ENCODE data around the gene ZNF710.
"Not testable (repeated sequence)": the region's sequence is repeated elsewhere in the genome, so short reads cannot be mapped to it uniquely, and the experiment has no call there.

The ZNF710 gene, protein sequence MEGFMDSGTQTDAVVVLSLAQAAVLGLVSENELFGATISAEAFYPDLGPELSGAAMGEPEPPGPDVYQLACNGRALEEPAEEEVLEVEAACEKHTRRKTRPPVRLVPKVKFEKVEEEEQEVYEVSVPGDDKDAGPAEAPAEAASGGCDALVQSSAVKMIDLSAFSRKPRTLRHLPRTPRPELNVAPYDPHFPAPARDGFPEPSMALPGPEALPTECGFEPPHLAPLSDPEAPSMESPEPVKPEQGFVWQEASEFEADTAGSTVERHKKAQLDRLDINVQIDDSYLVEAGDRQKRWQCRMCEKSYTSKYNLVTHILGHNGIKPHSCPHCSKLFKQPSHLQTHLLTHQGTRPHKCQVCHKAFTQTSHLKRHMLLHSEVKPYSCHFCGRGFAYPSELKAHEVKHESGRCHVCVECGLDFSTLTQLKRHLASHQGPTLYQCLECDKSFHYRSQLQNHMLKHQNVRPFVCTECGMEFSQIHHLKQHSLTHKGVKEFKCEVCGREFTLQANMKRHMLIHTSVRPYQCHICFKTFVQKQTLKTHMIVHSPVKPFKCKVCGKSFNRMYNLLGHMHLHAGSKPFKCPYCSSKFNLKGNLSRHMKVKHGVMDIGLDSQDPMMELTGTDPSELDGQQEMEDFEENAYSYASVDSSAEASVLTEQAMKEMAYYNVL

DNA sequence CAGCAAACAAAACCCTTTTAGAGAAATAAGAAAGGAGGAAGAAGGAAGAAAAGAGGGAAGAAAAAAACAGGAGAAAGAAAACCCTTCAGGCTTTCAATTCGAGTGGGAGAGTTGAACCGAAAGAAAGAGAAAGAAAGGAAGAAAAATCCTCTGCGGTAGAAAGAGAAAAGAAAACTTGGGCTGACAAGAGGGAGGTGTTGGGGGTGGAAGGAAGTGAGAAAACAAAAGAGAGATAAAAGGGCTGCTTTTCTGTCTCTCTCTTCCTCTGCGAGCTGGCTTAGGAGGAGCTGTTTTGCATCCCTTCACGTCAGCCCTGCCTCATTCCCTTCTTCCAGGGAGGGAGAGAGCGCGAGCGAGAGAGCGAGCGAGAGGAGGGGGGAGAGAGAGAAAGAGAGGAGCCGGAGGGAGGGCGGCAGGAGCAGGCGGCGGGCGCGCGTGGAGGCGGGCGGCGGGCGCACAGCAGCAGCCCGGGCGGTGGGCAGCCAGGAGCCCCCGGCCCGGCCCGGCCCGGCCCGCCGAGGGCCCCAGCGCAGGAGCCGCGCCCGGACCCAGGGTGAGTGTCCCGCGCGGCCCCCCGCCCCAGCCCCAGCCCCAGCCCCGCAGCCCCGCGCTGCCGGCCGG is at the start of gene ZNF710:
TSS of gene ZNF710 (plus strand) at position 263 of the 621 bp plus-strand sequence. CDS start 65,814 bp downstream, outside the sequence.
- no peak for DNase-seq (ENCODE audit: low read depth, low spot score)

DNA sequence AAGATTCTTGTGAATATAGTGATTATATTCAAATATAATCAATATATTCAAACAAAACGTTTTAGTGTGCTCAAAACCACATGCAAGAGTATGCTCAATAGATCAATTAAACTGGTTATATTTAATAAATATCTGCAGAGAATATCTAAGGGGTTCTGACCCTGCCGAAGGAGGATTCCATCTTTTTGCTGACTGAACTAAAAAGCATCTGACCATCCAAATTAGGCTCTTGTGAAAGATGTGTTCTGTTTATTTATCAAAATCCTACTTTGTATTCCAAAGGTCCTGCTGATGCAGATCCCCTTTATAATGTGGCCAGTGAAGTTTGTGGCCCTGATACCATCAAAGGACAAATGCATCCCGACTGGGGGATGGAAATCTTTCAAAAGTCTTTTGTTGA is 46.6 kb upstream of the ZNF710 start:
- DNase-seq (ENCODE audit: low read depth, low spot score) = no peak

GRCh38 chr15:89955449-89955998 is 45.6 kb upstream of the ZNF710 start:
- DNase-seq (ENCODE audit: low read depth, low spot score) = not testable (repeated sequence)

- DNase-seq (ENCODE audit: low read depth, low spot score) = no peak
These were observed 42.9 kb upstream of the ZNF710 start for GRCh38 chr15:89958107-89958805.

GRCh38 chr15:89963301-89964231 is 37.6 kb upstream of the ZNF710 start:
- DNase-seq (ENCODE audit: low read depth, low spot score) = no peak

- DNase-seq (ENCODE audit: low read depth, low spot score) = no peak
These were observed 36.7 kb upstream of the ZNF710 start for GRCh38 chr15:89964232-89964954.

GRCh38 chr15:89967881-89968280 is 33.2 kb upstream of the ZNF710 start:
- no peak for DNase-seq (ENCODE audit: low read depth, low spot score)

GRCh38 chr15:89971592-89971997 is 29.5 kb upstream of the ZNF710 start:
- DNase-seq (ENCODE audit: low read depth, low spot score) = no peak

GRCh38 chr15:89972085-89972484 is 29.0 kb upstream of the ZNF710 start:
- no peak for DNase-seq (ENCODE audit: low read depth, low spot score)

GRCh38 chr15:89975482-89976245 is 25.5 kb upstream of the ZNF710 start:
- DNase-seq (ENCODE audit: low read depth, low spot score) = no peak

DNA sequence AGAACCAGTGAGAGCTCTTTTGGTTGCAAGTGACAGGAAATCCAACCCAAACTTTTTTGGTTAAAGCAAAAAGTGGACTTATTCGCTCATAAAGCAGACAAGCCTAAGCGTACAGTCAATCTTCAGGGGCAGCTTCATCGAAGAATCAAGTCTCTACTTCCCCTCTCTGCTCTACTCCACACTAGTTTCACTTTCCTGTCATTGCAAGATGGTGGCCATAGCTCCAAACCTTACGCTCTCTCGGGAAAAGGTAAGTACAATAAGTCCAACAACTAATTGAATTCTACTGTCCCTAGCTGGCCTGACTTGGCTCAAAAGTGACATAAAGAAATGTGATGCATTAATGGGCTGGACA is 24.9 kb upstream of the ZNF710 start:
- DNase-seq (ENCODE audit: low read depth, low spot score) = no peak

- not testable (repeated sequence) for DNase-seq (ENCODE audit: low read depth, low spot score)
These were observed 23.3 kb upstream of the ZNF710 start for GRCh38 chr15:89977836-89978235.

GRCh38 chr15:89978914-89979313 is 22.2 kb upstream of the ZNF710 start:
- DNase-seq (ENCODE audit: low read depth, low spot score) = no peak

DNA sequence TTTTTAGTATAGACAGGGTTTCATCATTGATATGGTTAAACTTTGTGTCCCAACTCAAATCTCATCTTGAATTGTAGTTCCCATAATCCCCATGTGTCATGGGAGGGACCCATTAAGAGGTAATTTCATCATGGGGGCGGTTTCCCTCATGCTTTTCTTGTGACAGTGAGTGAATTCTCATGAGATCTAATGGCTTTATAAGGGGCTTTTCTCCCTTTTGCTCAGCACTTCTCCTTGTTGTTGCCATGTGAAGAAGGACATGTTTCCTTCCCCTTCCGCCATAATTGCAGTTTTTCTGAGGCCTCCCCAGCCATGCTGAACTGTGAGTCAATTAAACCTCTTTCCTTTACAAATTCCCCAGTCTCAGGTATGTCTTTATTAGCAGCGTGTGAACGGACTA is 20.2 kb upstream of the ZNF710 start:
- no peak for DNase-seq (ENCODE audit: low read depth, low spot score)

- no peak for DNase-seq (ENCODE audit: low read depth, low spot score)
These were observed 18.6 kb upstream of the ZNF710 start for GRCh38 chr15:89982315-89983055.

DNA sequence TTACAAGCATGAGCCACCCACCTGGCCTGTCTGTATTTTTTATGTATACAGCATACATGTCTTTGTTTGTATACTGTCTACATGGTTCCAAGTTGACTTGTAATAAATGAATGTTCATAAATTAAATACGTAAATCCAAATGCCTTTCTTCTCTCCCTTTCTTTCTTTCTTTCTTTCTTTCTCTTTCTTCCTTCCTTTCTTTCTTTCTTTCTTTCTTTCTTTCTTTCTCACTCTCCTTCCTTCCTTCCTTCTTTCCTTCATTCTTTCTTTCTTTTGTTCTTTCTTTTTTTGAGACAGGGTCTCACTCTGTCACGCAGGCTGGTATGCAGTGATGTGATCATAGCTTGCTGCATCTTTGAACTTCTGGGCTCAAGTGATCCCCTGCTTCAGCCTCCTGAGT is 17.1 kb upstream of the ZNF710 start:
- DNase-seq (ENCODE audit: low read depth, low spot score) = no peak

- no peak for DNase-seq (ENCODE audit: low read depth, low spot score)
These were observed 16.6 kb upstream of the ZNF710 start for GRCh38 chr15:89984421-89985010.

GRCh38 chr15:89985111-89985510 is 16.0 kb upstream of the ZNF710 start:
- no peak for DNase-seq (ENCODE audit: low read depth, low spot score)

Data from activated naive CD8-positive, alpha-beta T cell treated with anti-CD3 and anti-CD28 coated beads, Interleukin-2, amount 50 U/mL, for 16 hours (primary cell).